ENCODE data around the gene HSFX3. TPM values are rescaled to one million over a fixed set of nuclear protein-coding genes. Genes with fewer than 3 reads are reported as not detected.

The HSFX3 gene
- total RNA-seq, 1 experiment from 2014 or later = 0.96 TPM

DNA sequence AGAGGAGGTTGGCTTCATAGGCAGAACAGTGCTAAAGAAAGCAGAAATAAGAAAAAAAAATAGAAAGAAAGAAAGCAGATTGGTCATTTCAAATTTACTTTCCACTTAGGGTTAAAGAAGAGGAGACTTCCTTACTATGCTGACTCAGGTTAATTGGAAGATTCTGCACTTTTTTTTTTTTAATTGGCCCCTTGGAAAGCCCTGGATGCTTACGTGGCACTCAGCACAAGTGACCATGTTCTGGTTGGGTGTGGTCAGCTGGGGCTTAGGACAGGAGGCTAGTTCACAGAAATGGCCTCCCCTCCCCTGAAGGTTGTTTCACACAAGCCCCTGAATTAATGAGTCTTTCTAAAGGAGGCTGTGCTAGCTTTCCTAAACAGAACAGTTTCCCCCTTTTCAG is 23.0 kb upstream of the HSFX3 start:
- Histone ChIP-seq H3K9me2 (ENCODE audit: insufficient read depth) (no peaks in the 10 kb centered on the region), H3K9ac (ENCODE audit: low read length) (no peak overlapping the region), H3K36me3 (ENCODE audit: control insufficient read depth in 1 of 2, insufficient read depth in 2 of 2, low read length in 2 of 2) (no peaks in the 10 kb centered on the region), H3K4me1 (ENCODE audit: control insufficient read depth in 1 of 2, insufficient read depth in 2 of 2, low read length in 2 of 2) (no peaks in the 10 kb centered on the region), H3K27ac (ENCODE audit: low read depth, low read length) (no peak overlapping the region), H3K4me2 (ENCODE audit: low read length) (no peak overlapping the region), H3K9me3 (ENCODE audit: control insufficient read depth in 1 of 2, insufficient read depth in 1 of 2, low read depth in 1 of 2, low read length in 2 of 2) (no peaks in the 10 kb centered on the region), H4K20me1 (ENCODE audit: insufficient read depth) (no peaks in the 10 kb centered on the region), H3K4me3 (replicated peaks in 1 of 2; ENCODE audit: low read depth in 1 of 2, low read length in 2 of 2) (no peak overlapping the region), H3K27me3 (ENCODE audit: insufficient read depth, low read length) (no peaks in the 10 kb centered on the region), H3K79me2 (ENCODE audit: insufficient read depth, low read length) (no peaks in the 10 kb centered on the region), H2AFZ (ENCODE audit: low read depth, low read length, poor library complexity, severe bottlenecking) (no peak overlapping the region)
- ATAC-seq (no peak), DNase-seq (ENCODE audit: low read depth, low spot score) (no peak)
- ChIA-PET RAD21 (ENCODE audit: low non-redundant PET in 1 of 2, low total read pairs in 2 of 2, uncharacterized antibody in 2 of 2, unreplicated experiment in 2 of 2) (no interaction called here), CTCF (no interaction called here), POLR2A (no interaction called here)
- no peak for TF ChIP-seq ATF3 (IDR thresholded peaks at IDR 0.05)
- TF ChIP-seq TCF7L2 (IDR thresholded peaks at IDR 0.05; ENCODE audit: borderline replicate concordance, extremely low read depth, insufficient read depth, insufficient read length) = no peak
- TF ChIP-seq SIN3A (IDR thresholded peaks at IDR 0.05; ENCODE audit: low read depth) = no peak
- no peak for TF ChIP-seq ELF1 (IDR thresholded peaks at IDR 0.05; ENCODE audit: borderline replicate concordance, low read depth)
- TF ChIP-seq YY1 (IDR thresholded peaks at IDR 0.05; ENCODE audit: extremely low read depth, insufficient replicate concordance, low read depth, low read length) = no peak
- TF ChIP-seq POLR2A (IDR thresholded peaks at IDR 0.05; ENCODE audit: borderline replicate concordance, extremely low read depth, insufficient read depth, insufficient read length) = no peak
- TF ChIP-seq SRF (IDR thresholded peaks at IDR 0.05; ENCODE audit: low read depth) = no peak
- TF ChIP-seq, protein P1, sequence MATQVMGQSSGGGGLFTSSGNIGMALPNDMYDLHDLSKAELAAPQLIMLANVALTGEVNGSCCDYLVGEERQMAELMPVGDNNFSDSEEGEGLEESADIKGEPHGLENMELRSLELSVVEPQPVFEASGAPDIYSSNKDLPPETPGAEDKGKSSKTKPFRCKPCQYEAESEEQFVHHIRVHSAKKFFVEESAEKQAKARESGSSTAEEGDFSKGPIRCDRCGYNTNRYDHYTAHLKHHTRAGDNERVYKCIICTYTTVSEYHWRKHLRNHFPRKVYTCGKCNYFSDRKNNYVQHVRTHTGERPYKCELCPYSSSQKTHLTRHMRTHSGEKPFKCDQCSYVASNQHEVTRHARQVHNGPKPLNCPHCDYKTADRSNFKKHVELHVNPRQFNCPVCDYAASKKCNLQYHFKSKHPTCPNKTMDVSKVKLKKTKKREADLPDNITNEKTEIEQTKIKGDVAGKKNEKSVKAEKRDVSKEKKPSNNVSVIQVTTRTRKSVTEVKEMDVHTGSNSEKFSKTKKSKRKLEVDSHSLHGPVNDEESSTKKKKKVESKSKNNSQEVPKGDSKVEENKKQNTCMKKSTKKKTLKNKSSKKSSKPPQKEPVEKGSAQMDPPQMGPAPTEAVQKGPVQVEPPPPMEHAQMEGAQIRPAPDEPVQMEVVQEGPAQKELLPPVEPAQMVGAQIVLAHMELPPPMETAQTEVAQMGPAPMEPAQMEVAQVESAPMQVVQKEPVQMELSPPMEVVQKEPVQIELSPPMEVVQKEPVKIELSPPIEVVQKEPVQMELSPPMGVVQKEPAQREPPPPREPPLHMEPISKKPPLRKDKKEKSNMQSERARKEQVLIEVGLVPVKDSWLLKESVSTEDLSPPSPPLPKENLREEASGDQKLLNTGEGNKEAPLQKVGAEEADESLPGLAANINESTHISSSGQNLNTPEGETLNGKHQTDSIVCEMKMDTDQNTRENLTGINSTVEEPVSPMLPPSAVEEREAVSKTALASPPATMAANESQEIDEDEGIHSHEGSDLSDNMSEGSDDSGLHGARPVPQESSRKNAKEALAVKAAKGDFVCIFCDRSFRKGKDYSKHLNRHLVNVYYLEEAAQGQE (IDR thresholded peaks at IDR 0.05; ENCODE audit: low read depth) = no peak
- no peak for TF ChIP-seq CTCF (IDR thresholded peaks at IDR 0.05 in 2 of 3, conservative IDR thresholded peaks at IDR 0.05 in 1 of 3; ENCODE audit: borderline replicate concordance in 1 of 3, insufficient read depth in 1 of 3, low read depth in 2 of 3, low read length in 2 of 3)
- intact Hi-C loops (cut with micrococcal nuclease) = no loop called here
- no TSS peak for BruUV-seq (replicated peaks)

All from HCT116 (cell line).